NCI-H2196 treated with DMSO at 0.1 percent for 48 hours (cell line): ENCODE results near the gene ZNF79.

Experiments used
- DNase-seq: peaks from one replicate; lab custom pipeline; 2025; ENCODE audit not compliant: unreplicated experiment; lab: John Stamatoyannopoulos, UW

Gene ZNF79

GRCh38 chr9:127423476-127423933, 677 bp upstream of the ZNF79 start:
- no peak for DNase-seq

GRCh38 chr9:127424676-127424999, 456 bp downstream of the ZNF79 start:
- DNase-seq = no peak

GRCh38 chr9:127426756-127427155, 2.6 kb downstream of the ZNF79 start:
- DNase-seq = no peak

- DNase-seq = no peak
These were observed 4.2 kb downstream of the ZNF79 start for GRCh38 chr9:127428348-127428747.

GRCh38 chr9:127430415-127430814, 6.2 kb downstream of the ZNF79 start:
- DNase-seq = no peak

- DNase-seq = no peak
These were observed 13.5 kb downstream of the ZNF79 start for GRCh38 chr9:127437497-127438264.

- DNase-seq = no peak
These were observed 14.2 kb downstream of the ZNF79 start for GRCh38 chr9:127438394-127438793.

GRCh38 chr9:127444283-127444920, 20.2 kb downstream of the ZNF79 start:
- DNase-seq = no peak

DNA sequence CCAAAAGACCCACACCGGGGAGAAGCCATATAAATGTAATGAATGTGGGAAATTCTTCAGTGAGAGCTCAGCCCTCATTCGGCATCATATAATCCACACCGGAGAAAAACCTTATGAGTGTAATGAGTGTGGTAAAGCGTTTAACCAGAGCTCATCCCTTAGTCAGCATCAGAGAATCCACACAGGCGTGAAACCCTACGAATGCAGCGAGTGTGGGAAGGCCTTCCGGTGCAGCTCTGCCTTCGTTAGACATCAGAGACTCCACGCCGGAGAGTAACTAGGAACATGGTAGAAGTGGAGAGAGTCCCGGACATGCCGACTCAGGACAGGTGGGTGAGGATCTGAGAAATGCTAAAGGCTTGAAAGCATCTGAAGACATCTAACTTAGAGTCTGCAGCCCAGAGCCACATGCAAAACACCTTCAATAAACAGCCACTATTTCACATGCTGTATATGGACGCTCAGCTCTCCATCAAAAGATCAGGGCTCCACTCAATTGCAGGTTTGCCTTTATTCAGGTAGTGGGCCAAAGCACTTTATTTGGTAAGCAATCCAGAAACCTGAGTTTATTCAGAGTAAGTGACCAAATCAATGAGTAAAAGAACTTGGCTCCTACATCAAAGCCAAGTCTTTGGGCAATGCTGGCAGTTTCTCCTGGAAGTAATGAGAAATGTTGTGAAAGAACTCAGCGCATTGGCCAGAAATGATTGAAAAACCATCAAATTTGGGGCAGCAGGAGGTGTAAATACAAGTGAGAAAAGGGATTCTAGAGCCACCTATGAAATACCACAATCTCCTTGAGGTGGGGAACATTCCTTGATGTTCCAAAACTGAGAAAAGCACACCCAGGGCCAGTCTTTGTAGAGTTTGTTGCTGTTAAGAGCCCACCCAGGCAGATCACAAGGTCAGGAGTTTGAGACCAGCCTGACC, 21.0 kb downstream of the ZNF79 start:
- DNase-seq = no peak

GRCh38 chr9:127445851-127446712, 21.9 kb downstream of the ZNF79 start:
- DNase-seq = no peak

GRCh38 chr9:127446713-127447415, 22.7 kb downstream of the ZNF79 start:
- no peak for DNase-seq

- no peak for DNase-seq
These were observed 23.4 kb downstream of the ZNF79 start for GRCh38 chr9:127447416-127448111.

- no peak for DNase-seq
These were observed 24.1 kb downstream of the ZNF79 start for GRCh38 chr9:127448112-127448805.

GRCh38 chr9:127449332-127449966, 25.3 kb downstream of the ZNF79 start:
- DNase-seq = no peak

GRCh38 chr9:127450243-127450760, 26.1 kb downstream of the ZNF79 start:
- no peak for DNase-seq

DNA sequence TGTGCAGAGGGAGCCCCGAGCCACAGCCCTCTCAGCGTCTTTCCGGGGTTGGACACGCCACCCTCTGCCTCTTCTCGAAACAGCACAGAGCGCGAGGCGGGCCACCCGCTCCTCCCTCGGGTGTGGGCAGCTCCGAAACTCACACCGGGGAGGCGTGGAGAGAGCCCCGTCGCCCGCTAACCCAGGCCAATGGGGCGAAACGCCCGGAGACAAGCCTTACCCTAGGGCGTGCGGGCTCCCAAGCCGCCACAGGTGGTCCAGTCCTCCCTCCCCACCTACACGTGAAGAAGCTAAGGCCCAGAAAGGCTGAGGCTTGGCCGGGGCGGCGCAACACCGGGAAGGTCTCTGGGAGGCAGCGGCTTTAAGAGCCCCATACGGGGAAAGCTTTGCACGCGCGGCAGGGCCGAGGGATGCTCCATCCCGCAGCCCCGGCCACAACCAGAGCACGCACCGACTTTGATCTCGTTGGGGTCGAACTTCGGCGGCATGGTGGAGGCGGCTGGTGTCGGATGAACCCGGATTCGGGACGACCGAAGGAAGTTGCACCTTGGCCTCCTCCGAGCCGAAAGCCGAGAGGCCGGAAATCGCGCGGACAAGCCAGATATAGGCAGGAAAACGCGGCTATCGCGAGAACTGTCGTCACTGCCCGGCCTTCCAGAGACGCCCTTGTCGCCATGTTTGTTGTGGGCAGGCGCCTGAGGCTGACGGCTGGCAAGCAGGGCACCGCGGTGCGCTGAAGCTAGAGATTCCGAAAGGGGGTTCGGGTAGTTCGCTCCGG, 26.8 kb downstream of the ZNF79 start, which contains the start of the genes LRSAM1 and RPL12:
Gene LRSAM1, plus strand, starts transcription at position 681 of the 778 bp plus-strand sequence. CDS start 3,018 bp downstream, outside the sequence.
Gene RPL12, minus strand, starts transcription at position 577 of the 778 bp plus-strand sequence. Its CDS starts 89 bp downstream, at position 488.
- peak; percentile 76 for DNase-seq

- no peak for DNase-seq
These were observed 27.4 kb downstream of the ZNF79 start for GRCh38 chr9:127451608-127451857.
